AG04450 (cell line): ENCODE results near the gene MYO9B. TPM values are rescaled to one million over a fixed set of nuclear protein-coding genes. Genes with fewer than 3 reads are reported as not detected.

Source experiments
- CTCF ChIA-PET: fragments of 300-600, 350-600 bp; formaldehyde crosslinking; extraction: SDS; loops from one replicate; lab custom pipeline; 2022; ENCODE audit warnings: antibody characterized with exemption, inconsistent platforms; lab: Charles Lee
- POLR2A ChIA-PET: fragments of 350-600 bp; formaldehyde crosslinking; extraction: SDS; loops from one replicate; lab custom pipeline; 2021; ENCODE audit warnings: antibody characterized with exemption, inconsistent platforms; lab: Yijun Ruan, JAX
- DNase-seq: peaks from one replicate; pipeline ENCODE4 v3.0.0-alpha.2; 2011; ENCODE audit warnings: low read depth, low spot score
- H3K27ac ChIP-seq: one replicate; pipeline ENCODE4 v1.5.1; 2012; ENCODE audit warnings: low read depth, low read length, control low read depth
- H3K27me3 ChIP-seq: one replicate; pipeline ENCODE4 v1.6.0; 2012; ENCODE audit warnings: low read length; ENCODE audit not compliant: control insufficient read depth, insufficient read depth
- H3K4me3 ChIP-seq: 2 replicates; pipeline ENCODE4 v1.5.1; 2011; ENCODE audit warnings: mild to moderate bottlenecking, low read depth, low read length, control low read depth
- H3K9me3 ChIP-seq: 2 replicates; pipeline ENCODE4 v1.5.1; 2012; ENCODE audit warnings: low read length; ENCODE audit not compliant: control insufficient read depth, insufficient read depth
- CTCF ChIP-seq: IDR thresholded peaks from 2 replicates; pipeline ENCODE4 v1.5.1; 2011; ENCODE audit warnings: low read depth, low read length, control low read depth, inconsistent platforms
- polyA plus RNA-seq: library from polyadenylated mRNA; depleted of rRNA; stranded (reverse); fragments of >200 nt; gene quantifications from 2 replicates; pipeline ENCODE4 v1.2.3, GENCODE V29; 2011

The MYO9B gene
- polyA plus RNA-seq, 1 experiment: 34.5 TPM

GRCh38 chr19:17079710-17080439 is 4.3 kb downstream of the MYO9B start:
- peak overlapping the region; percentile 71 for H3K4me3 ChIP-seq
- TF ChIP-seq CTCF: peak; percentile 82
- peak overlapping the region; percentile 100 for H3K27ac ChIP-seq
- H3K27me3 ChIP-seq: no peaks in the 10 kb centered on the region
- POLR2A ChIA-PET: interaction anchor here (0.6 to 1.2 kb wide), 3 partner anchors 28 to 147 kb away, joined by 6 to 11 read pairs (median 8); partner anchors contain the start of gene OCEL1
- peak; percentile 99 for DNase-seq
- CTCF ChIA-PET: interaction anchor here (0.7 to 1.2 kb wide), 2 partner anchors 11 to 103 kb away, joined by 3 read pairs; no protein-coding TSS in a partner anchor
- H3K9me3 ChIP-seq: no peaks in the 10 kb centered on the region

GRCh38 chr19:17080440-17080801 is 4.8 kb downstream of the MYO9B start:
- no peak for TF ChIP-seq CTCF
- peak overlapping the region; percentile 43 for H3K4me3 ChIP-seq
- no peak for DNase-seq
- no peaks in the 10 kb centered on the region for H3K27me3 ChIP-seq
- ChIA-PET POLR2A (interaction anchor here (0.7 to 1.2 kb wide), 3 partner anchors 28 to 146 kb away, joined by 3 to 8 read pairs (median 6); partner anchors contain the start of gene OCEL1), CTCF (interaction anchor here (0.7 kb wide), 1 partner anchor 102 kb away, joined by 3 read pairs; no protein-coding TSS in a partner anchor)
- H3K9me3 ChIP-seq: no peaks in the 10 kb centered on the region
- H3K27ac ChIP-seq: peak overlapping the region; percentile 94

GRCh38 chr19:17081672-17082630 is 6.4 kb downstream of the MYO9B start:
- Histone ChIP-seq H3K9me3 (no peaks in the 10 kb centered on the region), H3K4me3 (no peak overlapping the region), H3K27me3 (no peaks in the 10 kb centered on the region), H3K27ac (no peak overlapping the region)
- POLR2A ChIA-PET: no interaction called here
- no peak for DNase-seq
- CTCF ChIA-PET: no interaction called here
- no peak for TF ChIP-seq CTCF

- ChIA-PET CTCF (no interaction called here), POLR2A (no interaction called here)
- H3K27me3 ChIP-seq: no peaks in the 10 kb centered on the region
- DNase-seq: no peak
- no peaks in the 10 kb centered on the region for H3K9me3 ChIP-seq
- no peak overlapping the region for H3K27ac ChIP-seq
- no peak for TF ChIP-seq CTCF
- H3K4me3 ChIP-seq: no peak overlapping the region
These were observed 10.5 kb downstream of the MYO9B start for GRCh38 chr19:17086120-17086519.
